GM23338 (cell line): Measurements from ENCODE around the gene GSS. TPM values are rescaled to one million over a fixed set of nuclear protein-coding genes. Genes with fewer than 3 reads are reported as not detected.

Experiments
- microRNA counts: library from miRNA; unstranded; fragments of <30 nt; microRNA quantifications from one replicate; lab custom pipeline; 2017
- microRNA-seq: library from miRNA; unstranded; fragments of <30 nt; microRNA quantifications from one replicate; pipeline ENCODE4, GENCODE V29; 2017
- polyA plus RNA-seq: library from polyadenylated mRNA; unstranded; fragments of >200 nt; fragmentation: Nextera tagmentation; extraction: Ambion mirVana; gene quantifications from 2 replicates; pipeline ENCODE4 v1.2.1, GENCODE V29; 2016
- small RNA-seq: library from RNA; depleted of rRNA; stranded (forward); fragments of <200 nt; gene quantifications from one replicate; pipeline ENCODE3, GENCODE V24; 2014; ENCODE audit warnings: low replicate concordance
- total RNA-seq: library from RNA; depleted of rRNA; stranded (reverse); fragments of >200 nt; shearing (Covaris generic); gene quantifications from 2 replicates; pipeline ENCODE4 v1.2.3, GENCODE V29; 2014; rRNA removed

GSS gene
- total and polyA plus RNA-seq, 2 experiments from 2014 or later: 34.0 to 63.3 TPM

MicroRNAs within 50 kb of the gene (microRNA counts, 767-probe panel; counts per million panel counts)
- microRNA hsa-miR-499a-3p (lab: Ali Mortazavi, UCI): not detected
- microRNA hsa-miR-499a-5p (lab: Ali Mortazavi, UCI): not detected
- not detected for microRNA hsa-miR-499b-3p (lab: Ali Mortazavi, UCI)
- not detected for microRNA hsa-miR-499b-5p (lab: Ali Mortazavi, UCI)

Small RNAs within 50 kb of the gene (microRNA-seq; reads per million reads assigned to microRNA genes)
- gene MIR499A (not detected), gene MIR499B (not detected)

Small RNAs within 50 kb of the gene (small RNA-seq; reads per million reads assigned to genes)
- gene MIR499A: not detected

Other genes with a start within 250 kb of the GSS start
- gene NCOA6, start 130.2 kb downstream of the GSS start, total RNA-seq: 10.6 and 10.8 TPM in 2 replicates
- gene NCOA6, start 130.2 kb downstream of the GSS start, polyA plus RNA-seq: 15.9 and 17.4 TPM in 2 replicates
- gene GGT7, start 83.0 kb downstream of the GSS start, total RNA-seq: 23.6 and 24.9 TPM in 2 replicates
- 19.0 and 24.6 TPM in 2 replicates for gene GGT7, start 83.0 kb downstream of the GSS start, polyA plus RNA-seq
- gene ACSS2, start 79.2 kb downstream of the GSS start, total RNA-seq: 43.4 and 49.3 TPM in 2 replicates
- 26.1 and 26.8 TPM in 2 replicates for gene ACSS2, start 79.2 kb downstream of the GSS start, polyA plus RNA-seq
- gene MYH7B, start 62 bp upstream of the GSS start, total RNA-seq: 0.10 and 0.78 TPM in 2 replicates
- 1.0 and 1.1 TPM in 2 replicates for gene MYH7B, start 62 bp upstream of the GSS start, polyA plus RNA-seq
- gene TRPC4AP, start 137.0 kb upstream of the GSS start, total RNA-seq: 74.1 and 89.5 TPM in 2 replicates
- gene TRPC4AP, start 137.0 kb upstream of the GSS start, polyA plus RNA-seq: 47.5 and 48.8 TPM in 2 replicates
- gene EDEM2, start 191.5 kb upstream of the GSS start, total RNA-seq: 20.7 and 25.3 TPM in 2 replicates
- 13.9 and 14.2 TPM in 2 replicates for gene EDEM2, start 191.5 kb upstream of the GSS start, polyA plus RNA-seq
- 32.9 and 45.2 TPM in 2 replicates for gene PROCR, start 216.3 kb upstream of the GSS start, total RNA-seq
- 36.1 and 41.5 TPM in 2 replicates for gene PROCR, start 216.3 kb upstream of the GSS start, polyA plus RNA-seq